GM21619 (cell line): ENCODE data around the gene HCFC2.
A peak's percentile ranks its signal among the peaks of the same experiment; 100 is the strongest.

ENCODE experiments used
- ATAC-seq: cut with Tn5 transposase; IDR thresholded peaks from one replicate; pipeline ENCODE4 v1.9.1; 2021; ENCODE audit not compliant: unreplicated experiment

HCFC2 gene

DNA sequence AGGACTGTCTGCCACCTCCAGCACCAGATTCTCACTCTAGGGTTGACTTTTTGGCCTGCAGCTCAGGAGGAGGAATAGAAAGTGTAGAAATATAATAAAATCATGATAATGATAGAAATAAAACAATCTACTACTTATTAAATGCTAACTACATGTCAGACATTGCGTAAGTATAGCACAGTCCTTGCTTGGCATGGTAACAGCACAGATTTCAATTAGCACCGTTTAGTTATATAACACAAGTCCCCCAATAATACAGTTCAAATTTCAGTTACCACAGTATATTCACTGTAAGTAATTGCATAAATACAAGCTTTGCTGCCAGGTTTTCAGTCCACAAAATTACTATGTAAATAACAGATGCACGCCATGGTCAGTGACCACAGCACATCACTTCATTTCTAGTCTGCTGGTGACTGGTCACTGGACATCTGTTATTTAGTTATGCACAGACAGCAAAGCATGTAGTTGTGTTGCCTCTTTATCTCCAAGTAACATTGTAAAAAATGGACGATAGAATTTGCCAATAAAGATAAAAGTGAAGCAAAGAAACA lies 7.8 kb upstream of the HCFC2 start:
- ATAC-seq: no peak

DNA sequence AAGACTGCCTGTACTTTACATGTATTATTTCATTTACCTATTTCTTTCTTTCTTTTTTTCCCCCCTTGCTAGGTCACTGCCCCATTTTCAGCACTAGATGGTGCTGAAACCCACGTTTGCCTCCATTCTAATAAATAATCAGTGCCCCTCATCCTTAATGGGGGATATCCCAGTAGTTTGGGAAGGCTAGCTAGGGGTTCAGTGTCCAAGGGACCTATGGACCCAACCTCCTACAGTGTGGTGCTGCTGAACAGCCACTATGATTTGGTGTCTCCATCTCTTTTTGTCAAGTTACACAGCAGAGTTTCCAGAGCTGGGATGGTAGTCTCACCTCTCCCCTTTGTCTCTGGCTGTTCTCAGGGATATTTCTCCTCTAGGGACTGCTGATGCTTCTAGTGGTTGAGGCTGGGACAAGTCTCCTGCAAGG lies 6.5 kb upstream of the HCFC2 start:
- ATAC-seq: no peak

DNA sequence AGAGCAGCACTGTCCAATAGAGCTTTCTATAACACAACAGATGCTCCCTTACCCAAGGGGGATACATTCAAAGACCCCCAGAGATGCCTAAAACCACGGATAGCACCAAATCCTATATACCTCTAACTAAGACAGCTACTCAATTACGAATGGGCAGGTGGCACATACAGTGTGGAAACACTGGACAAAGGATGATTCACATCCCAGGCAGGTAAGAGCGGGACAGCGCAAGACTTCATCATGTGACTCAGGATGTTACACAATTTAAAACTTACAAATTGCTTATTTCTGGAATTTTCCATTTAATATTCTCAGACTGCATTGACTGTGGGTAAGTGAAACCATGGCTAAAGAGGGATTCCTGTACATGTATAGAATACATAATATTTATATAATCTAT lies 5.5 kb upstream of the HCFC2 start:
- ATAC-seq: no peak

- ATAC-seq: no peak
Observed at GRCh38 chr12:104059963-104060362, 4.4 kb upstream of the HCFC2 start.

DNA sequence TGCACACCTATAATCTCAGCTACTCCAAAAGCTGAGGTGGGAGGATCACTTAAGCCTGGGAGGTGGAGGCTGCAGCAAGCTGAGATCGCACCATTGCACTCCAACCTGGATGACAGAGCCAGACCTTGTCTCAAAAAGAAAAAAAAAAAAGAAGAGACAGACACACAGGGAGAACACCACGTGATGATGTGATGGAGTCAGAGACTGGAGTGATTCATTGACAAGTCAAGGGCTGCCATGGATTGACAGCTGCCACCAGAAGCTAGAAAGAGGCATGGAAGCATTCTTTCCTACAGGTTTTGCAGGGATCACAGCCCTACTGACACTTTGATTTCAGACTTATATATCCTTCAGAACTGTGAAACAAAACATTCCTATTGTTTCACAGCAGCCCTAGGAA lies 3.5 kb upstream of the HCFC2 start:
- ATAC-seq: no peak

DNA sequence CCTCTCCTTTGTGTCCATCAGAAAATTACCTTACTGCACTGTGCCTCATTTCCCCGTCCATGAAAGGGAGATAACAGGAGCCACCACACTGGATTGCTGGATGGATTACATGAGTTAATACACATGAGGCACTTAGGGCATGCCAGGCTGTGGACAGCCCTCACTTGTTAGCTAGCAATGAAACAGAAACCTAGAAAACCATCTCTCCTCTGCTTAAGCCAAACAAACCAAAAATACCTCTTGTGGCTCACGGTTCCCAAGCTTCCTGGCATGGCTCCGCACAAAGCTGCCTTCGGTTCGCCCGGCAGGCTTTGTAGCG lies 660 bp upstream of the HCFC2 start:
- ATAC-seq: peak; percentile 34

- ATAC-seq: peak; percentile 14
Observed at GRCh38 chr12:104064842-104065427, 604 bp downstream of the HCFC2 start.

DNA sequence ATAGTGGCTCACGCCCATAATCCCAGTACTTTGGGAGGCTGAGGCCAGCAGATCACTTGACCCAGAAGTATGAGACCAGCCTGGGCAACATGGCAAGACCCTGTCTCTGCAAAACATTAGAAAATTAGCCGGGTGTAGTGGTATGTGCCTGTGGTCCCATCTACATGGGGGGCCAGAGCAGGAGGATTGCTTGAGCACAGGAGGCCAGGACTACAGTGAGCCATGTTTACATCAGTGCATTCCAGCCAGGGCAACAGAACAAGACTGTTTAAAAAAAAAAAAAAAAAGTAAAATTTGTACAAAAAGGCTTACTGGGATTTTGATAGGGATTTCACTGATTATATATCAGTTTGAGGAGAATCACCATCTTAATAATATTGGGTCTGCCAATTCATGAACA lies 7.8 kb downstream of the HCFC2 start:
- no peak for ATAC-seq

DNA sequence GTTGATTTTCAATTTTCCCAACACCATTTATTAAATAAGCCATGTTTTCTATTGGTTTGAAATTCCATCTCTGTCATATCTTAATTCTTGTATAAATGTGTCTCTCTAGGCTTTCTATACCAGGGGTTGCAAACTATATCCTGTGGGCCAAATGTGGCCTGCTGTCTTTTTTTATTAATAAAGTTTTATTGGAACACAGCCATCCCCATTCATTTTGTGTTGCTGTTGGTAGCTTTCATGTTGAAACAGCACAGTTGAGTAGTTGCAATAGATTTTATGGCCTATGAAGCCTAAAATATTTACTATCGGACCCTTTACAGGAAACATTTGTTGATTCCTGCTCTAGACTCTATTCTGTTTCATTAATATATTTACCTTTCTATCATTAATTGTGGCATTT lies 9.4 kb downstream of the HCFC2 start:
- ATAC-seq: no peak

DNA sequence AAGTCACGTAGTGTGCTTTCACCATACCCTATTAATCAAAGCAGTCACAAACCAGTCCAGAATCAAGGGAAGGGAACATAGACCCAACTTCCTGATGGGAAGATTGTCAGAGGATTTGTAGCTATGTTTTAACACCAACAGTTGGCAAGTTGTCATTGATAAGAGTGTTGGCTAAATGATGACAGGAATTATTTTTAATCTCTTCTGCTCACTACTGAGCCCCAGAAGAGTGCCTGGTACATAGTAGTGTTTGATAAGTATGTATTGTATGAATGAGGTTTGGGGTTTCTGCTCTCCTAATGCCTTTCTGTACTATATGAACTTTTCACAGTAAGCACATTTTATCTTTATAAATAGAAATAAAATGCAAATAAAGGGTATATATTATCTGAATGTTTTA lies 14.7 kb downstream of the HCFC2 start:
- no peak for ATAC-seq

DNA sequence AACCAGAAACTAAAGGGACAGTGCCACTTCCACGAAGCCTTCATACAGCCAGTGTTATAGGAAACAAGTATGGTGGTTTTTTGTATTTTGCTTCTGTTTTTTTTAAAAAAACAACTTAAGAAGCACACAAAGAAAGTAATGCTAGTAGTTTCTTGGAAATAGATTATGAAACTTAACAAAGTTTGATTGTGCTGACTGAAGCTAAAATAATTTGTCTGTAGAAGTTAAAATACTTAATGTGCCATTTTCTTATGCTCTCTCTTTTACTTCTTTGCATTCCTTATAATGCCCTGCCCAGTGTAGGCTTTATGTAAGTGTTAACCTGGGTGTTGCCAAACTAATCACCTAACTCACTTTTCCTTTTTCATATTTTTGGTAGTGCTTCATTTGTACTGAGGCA lies 16.4 kb downstream of the HCFC2 start:
- ATAC-seq: no peak

DNA sequence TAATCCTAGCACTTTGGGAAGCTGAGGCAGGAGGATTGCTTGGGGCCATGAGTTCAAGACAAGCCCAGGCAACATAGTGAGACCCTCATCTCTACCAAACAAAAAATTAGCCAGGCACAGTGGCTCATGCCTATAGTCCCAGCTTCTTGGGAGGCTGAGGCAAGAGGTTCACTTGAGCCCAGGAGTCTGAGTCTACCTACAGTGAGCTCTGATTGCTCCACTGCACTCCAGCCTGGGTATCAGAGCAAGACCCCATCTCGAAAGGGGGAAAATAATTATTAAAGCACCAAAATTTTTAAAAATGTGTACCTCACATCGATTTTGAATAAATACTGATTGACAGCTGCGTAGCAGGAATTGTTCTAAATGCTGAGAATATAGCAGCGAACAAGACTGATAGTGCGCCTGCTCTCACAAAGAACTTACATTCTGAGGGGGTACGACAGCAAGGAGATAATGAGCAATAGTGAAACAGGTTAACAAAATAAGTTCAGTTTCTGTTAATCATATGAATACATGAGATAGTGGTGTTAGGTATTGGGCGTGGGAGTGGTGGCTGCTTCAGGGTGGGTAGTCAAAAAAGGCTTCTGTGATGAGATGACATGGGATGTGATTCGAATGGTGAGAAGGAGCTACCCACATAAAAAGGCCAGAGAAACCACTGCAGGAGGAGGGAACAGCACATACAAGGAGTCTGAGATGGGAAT lies 19.6 kb downstream of the HCFC2 start:
- peak; percentile 82 for ATAC-seq

- no peak for ATAC-seq
Observed at GRCh38 chr12:104090685-104091084, 26.4 kb downstream of the HCFC2 start.

GRCh38 chr12:104091136-104091535 lies 26.8 kb downstream of the HCFC2 start:
- ATAC-seq: no peak

- no peak for ATAC-seq
Observed at GRCh38 chr12:104094284-104094683, 30.0 kb downstream of the HCFC2 start.

DNA sequence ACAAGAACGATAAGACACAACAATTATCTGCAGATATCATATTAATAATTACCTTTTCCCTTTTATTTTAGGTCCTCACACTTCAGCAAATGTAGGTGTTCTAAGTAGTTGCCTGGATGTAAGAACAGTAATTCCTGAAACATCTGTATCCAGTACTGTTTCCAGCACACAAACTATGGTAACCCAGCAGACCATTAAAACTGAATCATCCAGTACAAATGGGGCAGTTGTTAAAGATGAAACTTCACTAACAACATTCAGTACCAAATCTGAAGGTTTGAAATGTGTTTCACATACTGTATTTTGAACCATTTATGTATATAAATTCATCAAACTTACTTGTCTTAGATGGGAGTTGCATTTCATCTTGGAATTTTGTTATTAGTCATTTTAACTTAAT lies 31.0 kb downstream of the HCFC2 start:
- no peak for ATAC-seq

GRCh38 chr12:104097954-104098353 lies 33.6 kb downstream of the HCFC2 start:
- ATAC-seq: no peak

GRCh38 chr12:104105461-104105860 lies 41.1 kb downstream of the HCFC2 start:
- ATAC-seq: no peak

DNA sequence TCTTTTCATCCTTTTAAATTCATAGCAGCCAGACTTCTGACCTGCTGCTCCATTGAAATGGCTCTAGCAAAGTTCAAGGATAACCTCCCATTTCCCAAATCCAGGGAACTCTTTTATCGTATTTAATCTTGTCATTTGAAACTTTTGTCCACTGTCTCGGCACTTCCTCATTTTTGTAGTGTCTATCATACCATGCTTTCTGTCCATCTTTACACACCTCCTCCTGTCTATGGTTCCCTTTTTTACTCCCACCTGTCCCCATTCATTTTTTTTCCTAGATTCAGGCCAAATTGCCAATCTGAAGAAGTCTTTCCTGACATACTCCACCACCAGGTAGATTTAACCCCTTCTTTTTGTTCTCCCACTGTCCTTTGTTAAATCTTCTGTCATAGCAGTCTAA lies 42.6 kb downstream of the HCFC2 start:
- ATAC-seq: no peak

- ATAC-seq: peak; percentile 76
Observed at GRCh38 chr12:104108755-104109445, 44.6 kb downstream of the HCFC2 start.

- ATAC-seq: no peak
Observed at GRCh38 chr12:104109446-104110271, 45.3 kb downstream of the HCFC2 start.
